Stimulated activated CD8-positive, alpha-beta memory T cell treated with anti-CD3 and anti-CD28 coated beads, Interleukin-2, amount 100 ng/mL, for 1 hour (primary cell): ENCODE measurements around the gene COL6A5.
"Not testable (repeated sequence)": the region's sequence is repeated elsewhere in the genome, so short reads cannot be mapped to it uniquely, and the experiment has no call there.

Experiments used
- DNase-seq, 2 donors: peaks; one replicate each; pipeline ENCODE4 v3.0.0-alpha.2; 2020; ENCODE audit warnings: low read depth in 2 of 2

COL6A5 gene

GRCh38 chr3:130433306-130433705 lies 87.8 kb downstream of the COL6A5 start:
- no peak for DNase-seq

- DNase-seq: no peak
These were observed 96.8 kb downstream of the COL6A5 start for GRCh38 chr3:130442284-130442683.

GRCh38 chr3:130446840-130447239 lies 101.4 kb downstream of the COL6A5 start:
- not testable (repeated sequence) for DNase-seq

GRCh38 chr3:130448155-130448554 lies 102.7 kb downstream of the COL6A5 start:
- DNase-seq: not testable (repeated sequence)

GRCh38 chr3:130456540-130456939 lies 111.1 kb downstream of the COL6A5 start:
- no peak for DNase-seq

GRCh38 chr3:130457671-130458070 lies 112.2 kb downstream of the COL6A5 start:
- no peak for DNase-seq

GRCh38 chr3:130459944-130460343 lies 114.5 kb downstream of the COL6A5 start:
- no peak for DNase-seq

- no peak for DNase-seq
These were observed 116.6 kb downstream of the COL6A5 start for GRCh38 chr3:130462089-130462488.

- no peak for DNase-seq
These were observed 117.7 kb downstream of the COL6A5 start for GRCh38 chr3:130463221-130463620.

- no peak for DNase-seq
These were observed 120.0 kb downstream of the COL6A5 start for GRCh38 chr3:130465521-130465920.

GRCh38 chr3:130468311-130468710 lies 122.8 kb downstream of the COL6A5 start:
- DNase-seq: no peak

GRCh38 chr3:130470126-130470525 lies 124.7 kb downstream of the COL6A5 start:
- DNase-seq: no peak

- no peak for DNase-seq
These were observed 127.9 kb downstream of the COL6A5 start for GRCh38 chr3:130473416-130473815.

- no peak for DNase-seq
These were observed 135.3 kb downstream of the COL6A5 start for GRCh38 chr3:130480736-130481135.

GRCh38 chr3:130488288-130488687 lies 142.8 kb downstream of the COL6A5 start:
- no peak for DNase-seq

- no peak for DNase-seq
These were observed 143.4 kb downstream of the COL6A5 start for GRCh38 chr3:130488769-130489450.

GRCh38 chr3:130490241-130490640 lies 144.8 kb downstream of the COL6A5 start:
- DNase-seq: no peak

- no peak for DNase-seq
These were observed 146.0 kb downstream of the COL6A5 start for GRCh38 chr3:130491431-130491830.

GRCh38 chr3:130504701-130505100 lies 159.2 kb downstream of the COL6A5 start:
- no peak for DNase-seq

- no peak for DNase-seq
These were observed 160.6 kb downstream of the COL6A5 start for GRCh38 chr3:130506031-130506430.

- DNase-seq: no peak
These were observed 162.3 kb downstream of the COL6A5 start for GRCh38 chr3:130507746-130508145.

- DNase-seq: no peak
These were observed 163.5 kb downstream of the COL6A5 start for GRCh38 chr3:130509008-130509407.

GRCh38 chr3:130514681-130515080 lies 169.2 kb downstream of the COL6A5 start:
- DNase-seq: no peak

- no peak for DNase-seq
These were observed 170.3 kb downstream of the COL6A5 start for GRCh38 chr3:130515755-130516154.
